ENCODE results near the gene GLB1L3.

Gene GLB1L3

GRCh38 chr11:134334796-134335571, 58.8 kb downstream of the GLB1L3 start:
- DNase-seq (ENCODE audit: low spot score), result no peak
- TF ChIP-seq, protein P1, sequence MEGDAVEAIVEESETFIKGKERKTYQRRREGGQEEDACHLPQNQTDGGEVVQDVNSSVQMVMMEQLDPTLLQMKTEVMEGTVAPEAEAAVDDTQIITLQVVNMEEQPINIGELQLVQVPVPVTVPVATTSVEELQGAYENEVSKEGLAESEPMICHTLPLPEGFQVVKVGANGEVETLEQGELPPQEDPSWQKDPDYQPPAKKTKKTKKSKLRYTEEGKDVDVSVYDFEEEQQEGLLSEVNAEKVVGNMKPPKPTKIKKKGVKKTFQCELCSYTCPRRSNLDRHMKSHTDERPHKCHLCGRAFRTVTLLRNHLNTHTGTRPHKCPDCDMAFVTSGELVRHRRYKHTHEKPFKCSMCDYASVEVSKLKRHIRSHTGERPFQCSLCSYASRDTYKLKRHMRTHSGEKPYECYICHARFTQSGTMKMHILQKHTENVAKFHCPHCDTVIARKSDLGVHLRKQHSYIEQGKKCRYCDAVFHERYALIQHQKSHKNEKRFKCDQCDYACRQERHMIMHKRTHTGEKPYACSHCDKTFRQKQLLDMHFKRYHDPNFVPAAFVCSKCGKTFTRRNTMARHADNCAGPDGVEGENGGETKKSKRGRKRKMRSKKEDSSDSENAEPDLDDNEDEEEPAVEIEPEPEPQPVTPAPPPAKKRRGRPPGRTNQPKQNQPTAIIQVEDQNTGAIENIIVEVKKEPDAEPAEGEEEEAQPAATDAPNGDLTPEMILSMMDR (IDR thresholded peaks at IDR 0.05; ENCODE audit: extremely low read depth, missing control alignments), result no peak

- TF ChIP-seq, protein P1 (IDR thresholded peaks at IDR 0.05; ENCODE audit: extremely low read depth, missing control alignments), result no peak
- peak; percentile 7 for DNase-seq (ENCODE audit: low spot score)
Observed at GRCh38 chr11:134337051-134337450, 60.9 kb downstream of the GLB1L3 start.

GRCh38 chr11:134338068-134338467, 61.9 kb downstream of the GLB1L3 start:
- TF ChIP-seq, protein P1 (IDR thresholded peaks at IDR 0.05; ENCODE audit: extremely low read depth, missing control alignments), result no peak
- peak; percentile 10 for DNase-seq (ENCODE audit: low spot score)

DNA sequence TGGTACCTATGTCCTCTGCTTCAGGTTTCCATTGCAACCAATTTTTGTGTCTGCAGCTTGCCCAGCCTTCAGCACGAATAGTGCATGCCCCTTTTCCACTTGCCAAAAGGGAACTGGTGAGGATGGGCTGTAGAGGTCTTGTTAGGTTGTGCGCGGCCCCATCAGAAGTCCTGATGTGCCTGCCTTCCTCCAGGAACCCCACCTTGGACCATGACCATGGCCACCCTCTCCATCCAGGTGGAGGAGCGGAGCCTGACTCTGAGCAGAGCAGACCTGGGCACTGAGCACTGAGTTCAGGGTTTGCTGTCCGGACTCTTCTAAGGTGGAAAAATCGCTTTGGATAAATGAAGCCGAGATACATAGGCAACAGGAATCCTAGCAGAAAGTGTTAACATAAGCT, 62.5 kb downstream of the GLB1L3 start:
- TF ChIP-seq, protein P1 (IDR thresholded peaks at IDR 0.05; ENCODE audit: extremely low read depth, missing control alignments), result no peak
- DNase-seq (ENCODE audit: low spot score), result peak; percentile 5

- peak; percentile 10 for DNase-seq (ENCODE audit: low spot score)
- TF ChIP-seq, protein P1 (IDR thresholded peaks at IDR 0.05; ENCODE audit: extremely low read depth, missing control alignments), result no peak
Observed at GRCh38 chr11:134339756-134340155, 63.6 kb downstream of the GLB1L3 start.

GRCh38 chr11:134340354-134340964, 64.3 kb downstream of the GLB1L3 start:
- DNase-seq (ENCODE audit: low spot score), result peak; percentile 11
- TF ChIP-seq, protein P1 (IDR thresholded peaks at IDR 0.05; ENCODE audit: extremely low read depth, missing control alignments), result no peak

DNA sequence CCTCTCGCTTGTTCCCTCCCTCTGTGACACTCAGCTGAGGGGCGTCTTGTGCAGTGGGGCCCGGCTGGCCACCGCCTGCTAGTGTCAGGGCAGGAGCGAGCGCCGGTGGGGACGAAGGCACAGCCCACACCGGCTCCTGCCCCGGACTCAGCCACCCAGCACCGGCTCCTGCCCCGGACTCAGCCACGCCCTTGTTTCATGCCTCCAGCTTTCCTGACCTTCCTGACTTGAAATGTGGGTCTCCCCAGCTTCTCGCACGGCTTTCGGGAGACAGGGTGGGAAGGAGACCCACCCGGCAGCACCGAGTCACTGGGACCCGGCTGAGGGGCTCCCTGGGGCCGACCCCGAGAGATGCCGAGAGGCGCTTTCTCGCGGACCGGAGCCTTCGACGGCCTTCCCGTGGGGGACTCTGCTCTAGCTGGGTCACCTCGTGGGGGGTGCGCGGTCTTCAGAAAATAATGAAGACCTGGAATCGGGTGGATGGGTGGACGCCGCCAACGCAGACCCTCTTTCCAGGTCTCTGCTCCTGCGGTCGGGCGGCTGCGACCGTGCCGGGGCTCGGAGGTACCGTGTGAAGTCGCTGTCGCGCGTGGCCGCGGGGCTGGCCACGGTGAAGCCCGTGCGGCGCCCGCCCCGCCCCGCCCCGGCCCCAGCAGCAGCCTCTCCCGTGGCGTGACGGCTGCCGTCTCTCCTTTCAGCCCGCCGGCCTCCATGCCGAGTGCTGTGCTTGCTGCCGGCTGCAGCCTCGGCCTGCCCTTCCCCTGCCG, 65.8 kb downstream of the GLB1L3 start:
- no peak for DNase-seq (ENCODE audit: low spot score)
- TF ChIP-seq, protein P1 (IDR thresholded peaks at IDR 0.05; ENCODE audit: extremely low read depth, missing control alignments), result no peak
